Epithelial cell of proximal tubule (primary cell): Measurements from ENCODE around the gene RUVBL2. TPM values are rescaled to one million over a fixed set of nuclear protein-coding genes. Genes with fewer than 3 reads are reported as not detected.

ENCODE experiments used
- DNase-seq: peaks from one replicate; pipeline ENCODE4 v3.0.0-alpha.2; 2011; ENCODE audit warnings: low read depth
- H3K4me3 ChIP-seq: 2 replicates; pipeline ENCODE4 v1.5.1; 2011; ENCODE audit warnings: low read depth, mild to moderate bottlenecking, low read length
- CTCF ChIP-seq: conservative IDR thresholded peaks from 2 replicates; pipeline ENCODE4 v1.5.1; 2012; ENCODE audit warnings: low read depth, mild to moderate bottlenecking, low read length
- total RNA-seq: library from RNA; depleted of rRNA; stranded (reverse); fragments of >200 nt; gene quantifications from 2 replicates; pipeline ENCODE4 v1.2.3, GENCODE V29; 2015

The RUVBL2 gene
- total RNA-seq, 1 donor from 2014 or later: 212 TPM

- no peak for DNase-seq
- no peak for TF ChIP-seq CTCF
- no peak overlapping the region for H3K4me3 ChIP-seq
Measured at GRCh38 chr19:48968179-48968661, 25.5 kb upstream of the RUVBL2 start.

GRCh38 chr19:48968813-48969218, 24.9 kb upstream of the RUVBL2 start:
- DNase-seq: no peak
- no peak overlapping the region for H3K4me3 ChIP-seq
- no peak for TF ChIP-seq CTCF

DNA sequence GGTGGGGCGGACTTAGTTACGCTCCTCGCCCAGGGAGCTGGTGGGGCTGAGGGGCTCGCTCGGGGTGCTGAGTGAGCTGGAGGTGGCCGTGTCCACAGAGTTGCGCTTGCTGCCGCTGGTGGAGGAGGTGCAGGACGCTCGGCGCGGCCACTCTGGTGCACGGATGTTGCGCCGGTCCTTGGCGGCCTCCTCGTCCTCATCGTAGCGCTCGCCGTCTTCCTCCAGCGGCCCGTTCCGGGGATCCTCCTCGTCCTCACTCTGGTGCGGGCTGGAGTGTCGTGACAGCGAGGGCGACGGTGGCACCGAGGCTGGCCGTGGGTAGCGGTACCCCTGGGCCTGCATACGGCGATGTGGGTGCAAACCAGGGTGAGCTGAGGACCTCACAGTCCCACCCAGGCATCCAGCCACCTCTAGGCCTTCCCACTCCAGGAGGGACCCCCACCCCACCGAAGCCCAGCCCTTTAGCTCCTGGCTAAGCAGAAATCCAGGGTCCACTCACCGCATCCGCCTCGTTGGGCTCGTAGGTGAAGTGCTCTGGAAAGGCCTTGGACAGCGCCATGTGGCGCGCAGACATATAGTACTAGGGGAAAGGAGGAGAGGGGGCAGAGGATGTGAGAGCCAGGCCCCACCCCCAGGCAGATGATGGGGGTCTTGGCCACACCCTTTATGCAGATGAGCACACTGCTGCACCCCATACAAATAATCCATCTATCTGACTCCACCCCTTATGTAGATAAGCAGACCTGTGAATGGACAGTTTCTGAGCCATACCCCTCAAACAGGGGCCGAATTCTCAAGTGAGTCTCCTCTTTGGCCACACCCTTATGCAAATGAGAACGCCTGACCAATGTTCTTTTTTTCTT, 24.2 kb upstream of the RUVBL2 start:
- no peak for DNase-seq
- no peak overlapping the region for H3K4me3 ChIP-seq
- TF ChIP-seq CTCF: no peak

- no peak for TF ChIP-seq CTCF
- no peak overlapping the region for H3K4me3 ChIP-seq
- no peak for DNase-seq
Measured at GRCh38 chr19:48970139-48970766, 23.4 kb upstream of the RUVBL2 start.

DNA sequence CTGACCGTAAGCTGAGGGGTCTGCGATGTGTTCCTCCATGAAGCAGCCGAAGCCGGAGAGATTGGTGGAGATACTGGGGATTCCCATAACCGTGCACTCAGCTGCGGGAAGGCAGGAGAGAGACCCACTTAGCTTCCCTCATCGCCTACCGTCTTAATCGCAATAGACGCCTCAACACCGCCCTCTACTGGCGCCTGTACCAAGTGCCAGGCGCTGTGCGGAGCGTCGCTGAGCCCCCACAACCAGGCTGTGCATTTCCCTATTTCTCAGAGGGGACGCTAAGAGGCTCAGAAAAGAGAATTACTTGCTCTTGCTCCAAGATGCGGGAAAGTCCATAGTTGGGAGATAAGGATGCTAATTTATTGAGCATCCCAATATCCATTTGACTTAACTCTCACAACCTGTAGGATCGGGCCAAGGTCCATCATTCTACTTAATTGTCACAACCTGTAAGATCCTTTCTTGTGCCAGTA, 22.7 kb upstream of the RUVBL2 start:
- H3K4me3 ChIP-seq: no peak overlapping the region
- peak; percentile 92 for TF ChIP-seq CTCF
- DNase-seq: no peak

GRCh38 chr19:48975947-48976847, 17.5 kb upstream of the RUVBL2 start:
- DNase-seq: no peak
- no peak for TF ChIP-seq CTCF
- no peak overlapping the region for H3K4me3 ChIP-seq
